Neural crest cell (in vitro differentiated cells): Measurements from ENCODE around the gene SDK1. TPM values are rescaled to one million over a fixed set of nuclear protein-coding genes. Genes with fewer than 3 reads are reported as not detected.

Source experiments
- DNase-seq: peaks from one replicate; pipeline ENCODE4 v3.0.0; 2021; ENCODE audit warnings: low read depth, mixed read lengths, low spot score
- H3K27ac Mint-ChIP-seq: one replicate; pipeline ENCODE4 v1.8.0; 2021; ENCODE audit warnings: mild to moderate bottlenecking, mixed read lengths; ENCODE audit not compliant: unreplicated experiment
- H3K27me3 Mint-ChIP-seq: 2 replicates; pipeline ENCODE4 v1.8.0; 2021; ENCODE audit warnings: low read depth, mild to moderate bottlenecking, mixed read lengths
- H3K36me3 Mint-ChIP-seq: 2 replicates; pipeline ENCODE4 v1.8.0; 2021; ENCODE audit warnings: low read depth, mild to moderate bottlenecking, mixed read lengths
- H3K4me1 Mint-ChIP-seq: 2 replicates; pipeline ENCODE4 v1.8.0; 2021; ENCODE audit warnings: mixed read lengths
- H3K4me3 Mint-ChIP-seq: one replicate; pipeline ENCODE4 v1.8.0; 2021; ENCODE audit warnings: mild to moderate bottlenecking, mixed read lengths
- H3K9me3 Mint-ChIP-seq: 2 replicates; pipeline ENCODE4 v1.8.0; 2021; ENCODE audit warnings: mixed read lengths
- CTCF ChIP-seq: fragments of 200-600 bp; sonication (generic); conservative IDR thresholded peaks from 2 replicates; pipeline ENCODE4 v1.5.0; 2021; ENCODE audit warnings: antibody characterized with exemption, mild to moderate bottlenecking
- total RNA-seq: library from RNA; stranded (reverse); gene quantifications from 2 replicates; pipeline ENCODE4 v1.2.1, GENCODE V29; 2021

Gene SDK1
- total RNA-seq, 1 donor from 2014 or later = 11.6 TPM

- no peaks in the 10 kb centered on the region for H3K27me3 Mint-ChIP-seq
- H3K36me3 Mint-ChIP-seq = peaks cover 30% of the 10 kb centered on the region
- H3K27ac Mint-ChIP-seq = no peak overlapping the region
- H3K4me3 Mint-ChIP-seq = no peak overlapping the region
- H3K4me1 Mint-ChIP-seq = peaks cover 7% of the 10 kb centered on the region
- DNase-seq = no peak
- peaks cover 19% of the 10 kb centered on the region for H3K9me3 Mint-ChIP-seq
- no peak for TF ChIP-seq CTCF
These were observed 815.0 kb downstream of the SDK1 start for GRCh38 chr7:4115941-4116610.

DNA sequence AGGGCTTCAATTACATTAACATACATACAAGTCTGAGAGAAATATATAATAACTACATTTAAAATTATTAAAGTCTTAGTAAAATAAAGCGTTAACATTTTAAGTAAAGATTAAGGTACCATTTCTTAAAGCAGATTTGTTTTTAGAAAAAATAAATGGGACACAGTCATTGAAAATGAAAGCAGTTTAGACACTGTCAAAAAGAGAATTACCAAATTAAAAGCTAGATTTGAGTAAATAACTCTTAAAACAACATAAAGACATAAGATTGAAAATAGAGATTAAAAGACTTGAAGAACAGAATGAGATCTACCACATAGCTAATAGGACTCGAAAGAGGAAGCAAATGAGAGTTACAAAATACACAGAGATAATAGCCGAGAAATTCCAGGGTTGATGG, 818.8 kb downstream of the SDK1 start:
- H3K27me3 Mint-ChIP-seq = no peaks in the 10 kb centered on the region
- peaks cover 34% of the 10 kb centered on the region for H3K36me3 Mint-ChIP-seq
- no peak overlapping the region for H3K27ac Mint-ChIP-seq
- TF ChIP-seq CTCF = no peak
- no peak overlapping the region for H3K4me3 Mint-ChIP-seq
- no peak for DNase-seq
- H3K9me3 Mint-ChIP-seq = peaks cover 28% of the 10 kb centered on the region
- peaks cover 7% of the 10 kb centered on the region for H3K4me1 Mint-ChIP-seq

DNA sequence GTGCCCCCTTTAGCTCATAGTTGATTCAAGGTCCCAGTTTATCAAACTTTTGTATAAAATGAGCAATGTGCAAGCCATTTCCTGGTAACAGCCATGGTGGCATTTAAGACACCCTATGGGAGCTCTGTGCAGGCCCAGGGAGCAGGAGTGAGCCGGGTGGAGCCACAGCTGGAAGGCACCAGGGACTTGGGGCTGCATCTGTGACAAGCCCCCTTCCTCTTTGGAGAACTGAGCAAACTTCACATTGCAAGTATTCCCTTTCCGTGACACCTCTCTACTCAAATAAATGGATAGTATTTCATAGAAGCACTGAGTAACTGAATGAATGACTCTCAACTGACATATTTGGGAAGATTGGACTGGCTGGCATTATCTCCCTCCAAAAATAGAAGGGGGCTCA, 822.3 kb downstream of the SDK1 start:
- Mint-ChIP-seq H3K27me3 (no peaks in the 10 kb centered on the region), H3K9me3 (peaks cover 27% of the 10 kb centered on the region), H3K27ac (no peak overlapping the region), H3K4me1 (no peaks in the 10 kb centered on the region), H3K4me3 (no peak overlapping the region), H3K36me3 (peaks cover 30% of the 10 kb centered on the region)
- no peak for TF ChIP-seq CTCF
- DNase-seq = no peak

DNA sequence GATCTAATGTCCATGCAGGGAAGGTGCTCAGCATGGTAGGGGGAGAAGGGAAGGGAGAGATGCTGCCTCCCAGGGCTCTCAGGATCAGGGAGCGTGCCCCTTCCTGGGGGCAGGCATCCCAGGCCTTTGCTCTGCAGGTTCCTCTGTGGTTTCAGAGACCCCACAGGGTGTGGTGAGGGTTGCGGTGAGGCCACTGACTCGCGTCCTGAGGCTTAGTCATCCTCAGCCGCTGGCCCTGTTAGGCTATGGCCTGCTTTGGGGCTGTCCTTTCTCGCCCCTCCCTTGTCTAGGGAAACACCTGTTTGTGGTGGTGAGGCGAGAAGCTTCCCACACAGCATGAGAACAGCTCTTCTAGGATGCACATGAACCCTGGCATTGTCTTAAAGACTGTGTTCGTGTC, 822.8 kb downstream of the SDK1 start:
- no peak overlapping the region for H3K4me3 Mint-ChIP-seq
- H3K9me3 Mint-ChIP-seq = peaks cover 23% of the 10 kb centered on the region
- no peak for TF ChIP-seq CTCF
- no peak for DNase-seq
- no peaks in the 10 kb centered on the region for H3K4me1 Mint-ChIP-seq
- no peaks in the 10 kb centered on the region for H3K27me3 Mint-ChIP-seq
- no peak overlapping the region for H3K27ac Mint-ChIP-seq
- H3K36me3 Mint-ChIP-seq = peaks cover 26% of the 10 kb centered on the region

DNA sequence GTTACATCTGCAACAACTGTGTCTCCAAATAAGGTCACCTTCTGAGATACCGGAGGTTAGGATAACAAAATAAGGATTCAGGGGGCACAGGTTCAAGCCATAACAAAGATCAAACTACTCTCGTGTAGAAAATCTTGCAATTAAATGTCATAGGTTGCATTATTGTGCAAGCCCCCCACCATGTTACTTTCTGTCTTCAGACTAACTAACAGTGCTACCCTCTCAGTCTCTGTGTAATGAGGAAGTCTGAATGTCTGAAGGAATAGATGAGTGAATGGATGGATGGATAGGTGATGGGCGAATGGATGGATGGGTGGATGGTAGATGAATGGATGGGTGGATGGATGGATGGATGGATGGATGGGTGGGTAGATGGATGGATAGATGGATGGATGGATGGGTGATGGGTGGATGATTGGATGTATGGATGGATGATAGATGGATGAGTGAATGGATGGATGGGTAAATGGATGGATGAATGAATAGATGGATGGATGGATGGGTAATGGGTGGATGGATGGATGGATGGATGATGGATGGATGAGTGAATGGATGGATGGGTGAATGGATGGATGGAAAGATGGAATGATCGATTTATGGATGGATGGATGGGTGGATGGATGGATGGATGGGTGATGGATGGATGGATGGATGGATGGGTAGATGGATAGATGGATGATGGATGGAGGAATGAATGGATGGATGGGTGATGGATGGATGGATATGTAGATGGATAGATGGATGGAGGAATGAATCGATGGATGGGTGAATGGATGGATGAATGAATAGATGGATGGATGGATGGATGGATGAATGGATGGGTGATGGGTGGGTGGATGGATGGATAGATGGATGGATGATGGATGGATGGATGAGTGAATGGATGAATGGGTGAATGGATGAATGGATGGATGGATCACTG, 823.8 kb downstream of the SDK1 start:
- H3K27ac Mint-ChIP-seq = no peak overlapping the region
- peaks cover 22% of the 10 kb centered on the region for H3K36me3 Mint-ChIP-seq
- DNase-seq = no peak
- peaks cover 18% of the 10 kb centered on the region for H3K9me3 Mint-ChIP-seq
- no peak overlapping the region for H3K4me3 Mint-ChIP-seq
- H3K4me1 Mint-ChIP-seq = no peaks in the 10 kb centered on the region
- no peak for TF ChIP-seq CTCF
- no peaks in the 10 kb centered on the region for H3K27me3 Mint-ChIP-seq
